Fibroblast of lung (primary cell): ENCODE results near the gene TTC23. TPM values are rescaled to one million over a fixed set of nuclear protein-coding genes. Genes with fewer than 3 reads are reported as not detected.

ENCODE experiments used
- DNase-seq, 2 donors: peaks; one replicate each; pipeline versions ENCODE4 v3.0.0 to v3.0.0-alpha.2; 2010; ENCODE audit warnings: low read depth in 2 of 2
- H2AFZ ChIP-seq: 2 replicates; pipeline ENCODE4 v1.5.1; 2012; ENCODE audit warnings: low read length, control low read depth, inconsistent platforms
- H3K27ac ChIP-seq: 2 replicates; pipeline ENCODE4 v1.5.1; 2011; ENCODE audit warnings: low read length, control low read depth; ENCODE audit not compliant: insufficient read depth
- H3K27me3 ChIP-seq: 2 replicates; pipeline ENCODE4 v1.5.1; 2011; ENCODE audit warnings: mild to moderate bottlenecking, low read length; ENCODE audit not compliant: control insufficient read depth, insufficient read depth
- H3K36me3 ChIP-seq: 2 replicates; pipeline ENCODE4 v1.5.1; 2011; ENCODE audit warnings: low read length; ENCODE audit not compliant: control insufficient read depth, insufficient read depth
- H3K4me1 ChIP-seq: 2 replicates; pipeline ENCODE4 v1.5.1; 2011; ENCODE audit warnings: low read length; ENCODE audit not compliant: control insufficient read depth, insufficient read depth; ENCODE audit errors: extremely low read depth
- H3K4me2 ChIP-seq: 2 replicates; pipeline ENCODE4 v1.5.1; 2011; ENCODE audit warnings: low read length, control low read depth; ENCODE audit not compliant: insufficient read depth; ENCODE audit errors: extremely low read depth
- H3K4me3 ChIP-seq, 4 experiments: fragments of 200-600 bp in 1 of 4; sonication (generic) in 1 of 4; replicated peaks in 1 of 4; 2 replicates each; pipeline ENCODE4 v1.5.1; 2011 to 2016; ENCODE audit warnings: low read length in 4 of 4, low read depth in 3 of 4, mild to moderate bottlenecking in 3 of 4, control low read depth in 2 of 4, inconsistent platforms in 1 of 4, mixed read lengths in 1 of 4; ENCODE audit not compliant: insufficient read depth in 1 of 4; ENCODE audit errors: control extremely low read depth in 1 of 4
- H3K79me2 ChIP-seq: 2 replicates; pipeline ENCODE4 v1.5.1; 2012; ENCODE audit warnings: mild to moderate bottlenecking, low read length, inconsistent platforms; ENCODE audit not compliant: control insufficient read depth, insufficient read depth
- H3K9ac ChIP-seq: 2 replicates; pipeline ENCODE4 v1.5.1; 2011; ENCODE audit warnings: mild to moderate bottlenecking, low read length, control low read depth; ENCODE audit not compliant: insufficient read depth
- H3K9me3 ChIP-seq: 2 replicates; pipeline ENCODE4 v1.5.1; 2012; ENCODE audit warnings: low read depth, low read length; ENCODE audit not compliant: control insufficient read depth, insufficient read depth
- H4K20me1 ChIP-seq: 2 replicates; pipeline ENCODE4 v1.5.1; 2011; ENCODE audit warnings: low read length; ENCODE audit not compliant: control insufficient read depth, insufficient read depth; ENCODE audit errors: extremely low read depth
- CTCF ChIP-seq, 2 donors: IDR thresholded peaks in 1 of 2; conservative IDR thresholded peaks in 1 of 2; 1 replicate in 1 of 2; 2 replicates in 1 of 2; pipeline ENCODE4 v1.5.1; 2011 to 2012; ENCODE audit warnings: low read length in 2 of 2, control low read depth in 1 of 2, inconsistent platforms in 1 of 2, low read depth in 1 of 2, mild to moderate bottlenecking in 1 of 2
- EZH2 ChIP-seq: IDR thresholded peaks from 2 replicates; pipeline ENCODE4 v1.5.1; 2012; ENCODE audit warnings: low read length, control low read depth, mild to moderate bottlenecking; ENCODE audit errors: missing control alignments
- polyA plus RNA-seq, 2 donors: library from polyadenylated mRNA; depleted of rRNA in 1 of 2; stranded (reverse) in 1 of 2; unstranded in 1 of 2; fragments of >200 nt; gene quantifications; 2 replicates each; pipeline ENCODE4 v1.2.1, GENCODE V29; 2011 to 2012; ENCODE audit warnings: missing spikeins in 1 of 2
- total RNA-seq: library from RNA; depleted of rRNA; stranded (reverse); fragments of >200 nt; gene quantifications from 2 replicates; pipeline ENCODE4 v1.2.1, GENCODE V29; 2014

TTC23 gene
- total and polyA plus RNA-seq, 2 donors (not counting 1 experiment from before 2014, with no cell fraction given), result 3.5 to 30.4 TPM

GRCh38 chr15:99224372-99225214 lies 24.8 kb downstream of the TTC23 start:
- Histone ChIP-seq H3K4me1 (no peaks in the 10 kb centered on the region), H3K9me3 (no peaks in the 10 kb centered on the region), H3K9ac (no peak overlapping the region), H3K79me2 (no peaks in the 10 kb centered on the region), H2AFZ (no peak overlapping the region), H3K4me3 (no peak overlapping the region), H3K4me2 (no peak overlapping the region), H3K27ac (no peak overlapping the region), H3K36me3 (peaks cover 6% of the 10 kb centered on the region), H4K20me1 (no peaks in the 10 kb centered on the region), H3K27me3 (no peaks in the 10 kb centered on the region)
- TF ChIP-seq CTCF (conservative IDR thresholded peaks at IDR 0.05 in 1 of 2, IDR thresholded peaks at IDR 0.05 in 1 of 2; ENCODE audit: low read depth in 1 of 2, low read length in 2 of 2), result no peak
- TF ChIP-seq EZH2, result no peak
- no peak for DNase-seq

- no peaks in the 10 kb centered on the region for H4K20me1 ChIP-seq
- TF ChIP-seq EZH2 (no peak), CTCF (conservative IDR thresholded peaks at IDR 0.05 in 1 of 2, IDR thresholded peaks at IDR 0.05 in 1 of 2; ENCODE audit: low read depth in 1 of 2, low read length in 2 of 2) (peak; percentile 92 to 98)
- H3K4me2 ChIP-seq, result no peak overlapping the region
- H2AFZ ChIP-seq, result no peak overlapping the region
- H3K4me1 ChIP-seq, result peaks cover 3% of the 10 kb centered on the region
- no peaks in the 10 kb centered on the region for H3K79me2 ChIP-seq
- H3K4me3 ChIP-seq, result no peak overlapping the region
- no peaks in the 10 kb centered on the region for H3K27me3 ChIP-seq
- H3K9me3 ChIP-seq, result no peaks in the 10 kb centered on the region
- no peak overlapping the region for H3K9ac ChIP-seq
- no peaks in the 10 kb centered on the region for H3K36me3 ChIP-seq
- DNase-seq, result peak; percentile 50 to 78
- H3K27ac ChIP-seq, result no peak overlapping the region
These were observed 36.1 kb downstream of the TTC23 start for GRCh38 chr15:99213187-99213811.

DNA sequence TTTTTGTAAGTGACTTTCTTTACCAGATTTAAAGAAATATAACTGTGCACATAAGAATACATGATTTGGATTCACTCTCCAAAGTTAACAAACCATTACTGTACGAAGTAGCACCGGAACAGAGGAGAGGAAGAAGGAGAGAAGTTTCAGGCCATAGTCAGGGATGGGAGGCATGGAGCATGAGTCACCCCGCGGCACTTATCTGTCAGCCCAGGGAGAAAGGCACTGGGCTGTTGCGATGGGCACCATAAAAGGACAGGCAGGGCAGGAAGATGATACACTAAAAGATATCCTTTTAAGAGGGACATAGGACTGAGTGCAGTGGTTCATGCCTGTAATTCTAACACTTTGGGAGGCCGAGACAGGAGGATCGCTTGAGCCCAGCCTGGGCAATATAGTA lies 37.0 kb downstream of the TTC23 start:
- no peaks in the 10 kb centered on the region for H3K79me2 ChIP-seq
- peak; percentile 19 to 51 for DNase-seq

More for the DNA sequence above, 37.0 kb downstream of the TTC23 start:
- peaks cover 3% of the 10 kb centered on the region for H3K4me1 ChIP-seq
- H4K20me1 ChIP-seq, result no peaks in the 10 kb centered on the region
- H3K27ac ChIP-seq, result no peak overlapping the region
- no peaks in the 10 kb centered on the region for H3K9me3 ChIP-seq
- H3K36me3 ChIP-seq, result no peaks in the 10 kb centered on the region
- H2AFZ ChIP-seq, result no peak overlapping the region
- H3K9ac ChIP-seq, result no peak overlapping the region
- TF ChIP-seq CTCF (conservative IDR thresholded peaks at IDR 0.05 in 1 of 2, IDR thresholded peaks at IDR 0.05 in 1 of 2; ENCODE audit: low read depth in 1 of 2, low read length in 2 of 2) (no peak), EZH2 (no peak)
- H3K4me3 ChIP-seq, result no peak overlapping the region
- H3K4me2 ChIP-seq, result no peak overlapping the region
- no peaks in the 10 kb centered on the region for H3K27me3 ChIP-seq
